Nephron progenitor cell (in vitro differentiated cells): ENCODE data around the gene GFRA1.

Experiments used
- DNase-seq: peaks from one replicate; pipeline ENCODE4 v3.0.0; 2021
- H3K27ac Mint-ChIP-seq: 2 replicates; pipeline ENCODE4 v1.8.0; 2021; ENCODE audit warnings: mild to moderate bottlenecking, moderate library complexity, mixed read lengths
- H3K27me3 Mint-ChIP-seq: 2 replicates; pipeline ENCODE4 v1.8.0; 2021; ENCODE audit warnings: mild to moderate bottlenecking, low read depth, mixed read lengths; ENCODE audit not compliant: poor library complexity
- H3K36me3 Mint-ChIP-seq: 2 replicates; pipeline ENCODE4 v1.8.0; 2021; ENCODE audit warnings: low read depth, mixed read lengths
- H3K4me1 Mint-ChIP-seq: 2 replicates; pipeline ENCODE4 v1.8.0; 2021; ENCODE audit warnings: mixed read lengths
- H3K4me3 Mint-ChIP-seq: 2 replicates; pipeline ENCODE4 v1.8.0; 2021; ENCODE audit warnings: mild to moderate bottlenecking, moderate library complexity, mixed read lengths
- H3K9me3 Mint-ChIP-seq: 2 replicates; pipeline ENCODE4 v1.8.0; 2021; ENCODE audit warnings: mild to moderate bottlenecking, moderate library complexity, mixed read lengths
- TF ChIP-seq, protein P1 (sequence below): fragments of 200-600 bp; sonication (generic); IDR thresholded peaks from 2 replicates; pipeline ENCODE4 v1.5.0; 2021; ENCODE audit warnings: antibody characterized with exemption

The GFRA1 gene

DNA sequence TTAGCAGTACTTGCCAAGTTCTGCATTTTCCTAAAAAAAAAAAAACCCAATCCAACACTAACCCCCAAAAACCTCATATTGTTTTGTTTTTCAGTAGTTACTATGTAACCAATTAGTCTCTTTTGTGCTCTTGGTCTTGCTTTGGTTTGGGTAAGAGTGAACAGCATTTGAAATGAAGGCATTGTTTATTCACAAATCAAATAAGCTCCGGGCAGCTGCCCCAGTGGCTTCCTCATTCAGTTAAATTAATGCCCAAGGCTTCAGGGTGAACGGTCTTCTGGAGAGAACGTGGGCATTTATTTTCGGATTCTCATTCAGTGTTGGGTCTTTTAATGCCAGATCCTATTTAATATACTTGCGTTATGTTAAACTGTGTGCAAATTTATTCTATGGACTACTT is 108.7 kb downstream of the GFRA1 start:
- Mint-ChIP-seq H3K4me3 (no peak overlapping the region), H3K36me3 (no peaks in the 10 kb centered on the region), H3K9me3 (peaks cover 18% of the 10 kb centered on the region), H3K27me3 (peaks cover 2% of the 10 kb centered on the region), H3K27ac (no peak overlapping the region), H3K4me1 (no peaks in the 10 kb centered on the region)
- TF ChIP-seq, protein P1, sequence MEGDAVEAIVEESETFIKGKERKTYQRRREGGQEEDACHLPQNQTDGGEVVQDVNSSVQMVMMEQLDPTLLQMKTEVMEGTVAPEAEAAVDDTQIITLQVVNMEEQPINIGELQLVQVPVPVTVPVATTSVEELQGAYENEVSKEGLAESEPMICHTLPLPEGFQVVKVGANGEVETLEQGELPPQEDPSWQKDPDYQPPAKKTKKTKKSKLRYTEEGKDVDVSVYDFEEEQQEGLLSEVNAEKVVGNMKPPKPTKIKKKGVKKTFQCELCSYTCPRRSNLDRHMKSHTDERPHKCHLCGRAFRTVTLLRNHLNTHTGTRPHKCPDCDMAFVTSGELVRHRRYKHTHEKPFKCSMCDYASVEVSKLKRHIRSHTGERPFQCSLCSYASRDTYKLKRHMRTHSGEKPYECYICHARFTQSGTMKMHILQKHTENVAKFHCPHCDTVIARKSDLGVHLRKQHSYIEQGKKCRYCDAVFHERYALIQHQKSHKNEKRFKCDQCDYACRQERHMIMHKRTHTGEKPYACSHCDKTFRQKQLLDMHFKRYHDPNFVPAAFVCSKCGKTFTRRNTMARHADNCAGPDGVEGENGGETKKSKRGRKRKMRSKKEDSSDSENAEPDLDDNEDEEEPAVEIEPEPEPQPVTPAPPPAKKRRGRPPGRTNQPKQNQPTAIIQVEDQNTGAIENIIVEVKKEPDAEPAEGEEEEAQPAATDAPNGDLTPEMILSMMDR = no peak
- DNase-seq = no peak

DNA sequence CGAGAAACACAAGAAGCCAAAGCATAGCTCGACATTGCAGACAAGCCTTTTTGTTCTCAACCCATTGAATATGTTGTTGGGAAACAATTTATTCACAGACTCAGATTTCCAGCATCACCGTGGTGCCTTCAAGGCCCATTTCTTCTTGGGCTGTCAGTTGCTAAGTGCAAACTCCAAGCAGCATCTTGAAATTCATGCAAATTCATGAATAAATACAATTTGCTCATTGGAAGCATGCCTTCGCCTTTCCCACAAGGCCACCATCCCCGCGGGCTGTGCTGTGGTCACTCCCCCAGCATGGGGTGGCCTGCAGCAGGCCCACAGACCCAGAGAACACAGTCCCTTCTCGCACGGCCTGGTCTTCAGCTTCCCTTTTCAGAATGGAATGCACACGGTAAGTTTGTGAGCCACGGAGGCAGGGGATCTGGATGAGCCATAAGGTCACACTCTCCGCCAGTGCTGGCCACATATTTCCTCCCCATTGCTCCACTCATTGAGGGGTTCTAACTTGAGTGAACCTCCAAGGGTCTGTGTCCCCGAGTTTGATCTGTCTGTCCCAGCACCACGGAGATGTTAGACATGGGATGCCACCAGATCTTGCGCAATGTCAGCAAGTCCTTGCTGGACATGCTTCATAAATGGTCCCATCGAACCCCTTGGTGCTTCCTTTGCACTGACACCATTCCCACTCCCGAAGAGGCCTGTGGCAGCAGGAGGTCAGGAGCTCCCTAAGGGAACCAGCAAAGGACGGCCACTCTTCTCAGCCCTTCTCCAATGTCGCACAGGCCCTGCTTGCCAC is 109.5 kb downstream of the GFRA1 start:
- no peak overlapping the region for H3K27ac Mint-ChIP-seq
- peaks cover 2% of the 10 kb centered on the region for H3K27me3 Mint-ChIP-seq
- no peaks in the 10 kb centered on the region for H3K4me1 Mint-ChIP-seq
- H3K9me3 Mint-ChIP-seq = peaks cover 11% of the 10 kb centered on the region
- no peak overlapping the region for H3K4me3 Mint-ChIP-seq
- no peak for DNase-seq
- no peaks in the 10 kb centered on the region for H3K36me3 Mint-ChIP-seq
- TF ChIP-seq, protein P1 = no peak

DNA sequence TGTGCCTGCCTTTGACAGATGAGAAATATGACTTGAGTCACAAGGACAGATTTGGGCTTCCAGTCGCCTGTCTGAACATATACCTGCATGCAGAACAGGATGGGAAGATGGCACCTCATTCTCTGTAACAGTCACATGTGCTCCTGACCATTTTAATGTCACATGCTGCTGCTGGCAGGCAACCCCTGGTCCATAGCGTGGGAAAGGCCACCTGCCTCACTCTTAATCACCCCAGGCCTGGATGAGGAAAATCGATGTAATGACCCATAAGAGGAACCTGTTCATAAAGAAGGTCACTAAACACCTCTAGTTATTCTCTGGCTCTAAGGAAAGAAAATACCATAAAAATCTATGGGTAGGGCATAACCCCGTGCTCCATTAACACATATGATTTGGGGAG is 110.2 kb downstream of the GFRA1 start:
- no peaks in the 10 kb centered on the region for H3K4me1 Mint-ChIP-seq
- TF ChIP-seq, protein P1 = no peak
- no peak overlapping the region for H3K4me3 Mint-ChIP-seq
- H3K27me3 Mint-ChIP-seq = peaks cover 2% of the 10 kb centered on the region
- peaks cover 11% of the 10 kb centered on the region for H3K9me3 Mint-ChIP-seq
- H3K36me3 Mint-ChIP-seq = no peaks in the 10 kb centered on the region
- no peak overlapping the region for H3K27ac Mint-ChIP-seq
- no peak for DNase-seq

DNA sequence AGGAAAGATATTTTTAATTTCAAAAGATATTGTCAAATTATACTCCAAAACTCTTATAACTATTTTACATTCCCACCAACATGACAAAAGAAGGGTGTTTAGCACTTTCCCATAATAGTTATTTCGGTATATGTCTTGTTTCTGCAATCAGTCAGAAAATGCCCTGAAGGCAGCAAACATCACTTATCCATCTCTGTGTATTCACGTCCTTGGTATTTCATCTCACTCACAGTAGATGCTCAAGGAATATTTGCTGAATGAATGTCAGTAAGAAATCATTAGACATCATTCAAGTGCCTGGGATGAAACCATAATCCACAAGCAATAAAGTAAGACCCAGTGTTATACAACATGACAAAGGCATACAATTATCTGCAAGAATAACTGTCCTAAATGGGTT is 112.7 kb downstream of the GFRA1 start:
- Mint-ChIP-seq H3K27me3 (no peaks in the 10 kb centered on the region), H3K4me3 (no peak overlapping the region), H3K9me3 (peaks cover 4% of the 10 kb centered on the region), H3K4me1 (no peaks in the 10 kb centered on the region), H3K27ac (no peak overlapping the region), H3K36me3 (no peaks in the 10 kb centered on the region)
- TF ChIP-seq, protein P1 = no peak
- no peak for DNase-seq

DNA sequence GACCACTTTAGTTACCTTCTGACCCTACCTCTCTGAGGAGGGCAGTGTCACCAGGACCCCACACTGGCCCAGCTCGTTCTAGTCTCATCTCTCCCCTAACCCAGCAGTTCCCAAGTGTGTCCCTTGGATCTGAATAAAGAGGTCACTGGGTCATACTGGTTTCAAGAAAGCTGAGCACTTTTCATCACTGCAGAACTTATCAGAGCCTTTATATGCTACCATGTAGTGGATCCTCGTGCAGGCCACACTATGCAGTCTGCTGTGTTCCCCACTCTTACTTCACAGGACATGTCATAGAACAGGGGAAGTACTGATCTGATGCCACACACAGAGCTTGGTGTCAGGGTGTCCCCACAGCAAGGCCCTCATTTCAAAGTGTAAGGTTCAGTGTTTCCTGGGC is 113.8 kb downstream of the GFRA1 start:
- no peak for DNase-seq
- H3K9me3 Mint-ChIP-seq = peaks cover 4% of the 10 kb centered on the region
- TF ChIP-seq, protein P1 = no peak
- no peak overlapping the region for H3K4me3 Mint-ChIP-seq
- H3K4me1 Mint-ChIP-seq = no peaks in the 10 kb centered on the region
- H3K36me3 Mint-ChIP-seq = no peaks in the 10 kb centered on the region
- no peak overlapping the region for H3K27ac Mint-ChIP-seq
- H3K27me3 Mint-ChIP-seq = no peaks in the 10 kb centered on the region

DNA sequence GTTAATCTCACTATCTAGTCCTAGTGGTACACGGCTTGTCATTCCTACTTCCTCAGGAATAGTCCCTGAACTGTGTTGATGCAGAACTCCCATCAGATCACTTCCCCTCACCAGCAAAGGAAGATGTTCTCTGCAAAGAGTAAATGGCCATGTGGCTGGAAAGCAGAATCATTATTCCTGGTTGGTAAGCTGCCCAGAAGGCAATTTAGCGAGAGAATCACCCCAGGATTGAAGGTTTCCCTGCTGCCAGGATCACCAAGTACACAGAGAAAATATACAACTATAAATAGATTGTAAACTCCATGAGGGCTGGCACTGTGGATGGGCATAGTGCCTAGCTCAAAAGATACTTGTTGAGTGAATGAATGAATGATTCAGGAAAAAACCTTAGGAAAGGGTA is 115.0 kb downstream of the GFRA1 start:
- Mint-ChIP-seq H3K36me3 (no peaks in the 10 kb centered on the region), H3K27me3 (peaks cover 4% of the 10 kb centered on the region), H3K4me1 (no peaks in the 10 kb centered on the region), H3K9me3 (peaks cover 4% of the 10 kb centered on the region), H3K4me3 (no peak overlapping the region), H3K27ac (no peak overlapping the region)
- no peak for DNase-seq
- TF ChIP-seq, protein P1 = no peak
